ENCODE data around the gene VWF. TPM values are rescaled to one million over a fixed set of nuclear protein-coding genes. Genes with fewer than 3 reads are reported as not detected.

VWF gene
- 100 to 1,000 TPM; 292 to 543 (median 360) TPM for total RNA-seq

DNA sequence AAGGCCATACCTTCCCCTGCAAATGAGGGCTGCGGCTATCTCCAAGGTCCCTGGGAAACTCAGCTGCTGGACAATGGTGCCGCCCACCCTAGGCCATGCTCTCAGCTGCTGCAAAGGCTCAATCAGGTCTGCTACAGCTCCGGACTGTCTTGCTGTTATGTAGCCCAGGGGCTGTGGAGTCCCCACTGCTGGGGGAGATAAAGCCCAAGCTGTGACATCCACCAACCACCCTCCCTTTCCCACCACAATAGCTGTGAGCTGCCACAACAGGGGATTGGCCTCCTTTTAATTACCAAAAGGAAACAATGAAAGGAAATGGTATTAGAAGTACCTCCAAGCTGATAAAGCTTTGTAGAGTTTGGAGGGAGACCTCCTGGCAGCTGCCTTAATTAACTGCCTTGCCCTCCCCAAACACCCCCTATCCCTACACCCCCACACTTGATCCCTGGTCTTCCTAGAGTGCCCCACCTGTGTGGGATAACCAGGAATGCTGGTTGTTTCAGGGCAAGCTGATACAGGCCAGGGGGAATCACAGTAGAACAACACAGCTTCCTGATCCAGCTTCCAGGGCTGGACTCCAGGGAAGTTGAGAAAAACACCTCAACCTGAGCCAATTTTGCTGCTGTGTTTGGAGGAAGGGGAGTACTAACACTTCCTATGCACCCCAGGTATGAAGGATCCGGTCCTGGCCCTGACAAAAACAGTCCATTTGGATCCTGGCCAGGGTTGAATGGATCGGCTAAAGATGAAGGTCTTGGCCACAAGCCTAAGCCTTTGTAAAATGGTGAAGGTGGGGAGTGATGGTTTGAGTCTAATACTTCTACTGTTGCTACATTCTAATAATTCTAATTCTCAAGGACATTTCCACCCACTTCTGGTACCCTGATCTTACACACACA lies at the start of gene VWF:
Gene VWF (minus strand): TSS at position 260 of the 899 bp plus-strand sequence. CDS start 1,474 bp downstream, outside the sequence.
- no peaks in the 10 kb centered on the region for H3K36me3 ChIP-seq
- ATAC-seq (ENCODE audit: low FRiP score in 2 of 2) (peak in 1 of 2 donors; percentile 69), DNase-seq (no peak)
- H3K27me3 ChIP-seq = no peaks in the 10 kb centered on the region
- TF ChIP-seq EP300 (IDR thresholded peaks at IDR 0.05) (no peak), POLR2A (IDR thresholded peaks at IDR 0.05) (peak in 2 of 4 donors; percentile 54), POLR2AphosphoS5 (IDR thresholded peaks at IDR 0.05) (peak; percentile 22 to 30)
- peak within 1 kb of the TSS; percentile 9 to 43 (median 37) for H3K4me3 ChIP-seq
- WGBS, 2 donors = 43 to 66% methylated on average over 4 to 5 of the region's 5 CpGs
- H3K4me1 ChIP-seq = no peaks in the 10 kb centered on the region
- H3K9me3 ChIP-seq = no peaks in the 10 kb centered on the region
- H3K27ac ChIP-seq = peak within 1 kb of the TSS; percentile 75 to 93 (median 82)

DNA sequence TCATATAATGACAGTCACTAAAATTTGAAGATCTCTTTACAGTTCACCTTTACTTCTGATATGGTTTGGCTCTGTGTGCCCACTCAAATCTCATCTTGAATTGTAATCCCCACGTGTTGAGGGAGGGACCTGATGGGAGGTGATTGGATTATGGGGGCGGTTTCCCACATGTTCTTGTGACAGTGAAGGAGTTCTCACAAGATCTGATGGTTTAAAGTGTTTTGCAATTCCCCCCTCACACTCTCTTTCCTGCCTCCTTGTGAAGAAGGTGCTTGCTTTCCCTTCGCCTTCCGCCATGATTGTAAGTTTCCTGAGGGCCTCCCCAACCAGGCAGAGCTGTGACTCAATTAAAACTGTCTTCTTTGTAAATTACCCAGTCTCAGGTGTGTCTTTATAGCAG lies 48.4 kb upstream of the VWF start:
- ATAC-seq (ENCODE audit: low FRiP score in 2 of 2) (no peak), DNase-seq (no peak)
- Histone ChIP-seq H3K4me3 (no peak overlapping the region), H3K9me3 (no peaks in the 10 kb centered on the region), H3K36me3 (no peaks in the 10 kb centered on the region), H3K27ac (peak overlapping the region in 2 of 4 donors; percentile 73 to 77), H3K27me3 (no peaks in the 10 kb centered on the region), H3K4me1 (peaks cover 11 to 27% (median 17%) of the 10 kb centered on the region in 4 donors)
- WGBS, 2 donors = 84 to 87% methylated on average over 4 of the region's 4 CpGs
- TF ChIP-seq, protein P1, sequence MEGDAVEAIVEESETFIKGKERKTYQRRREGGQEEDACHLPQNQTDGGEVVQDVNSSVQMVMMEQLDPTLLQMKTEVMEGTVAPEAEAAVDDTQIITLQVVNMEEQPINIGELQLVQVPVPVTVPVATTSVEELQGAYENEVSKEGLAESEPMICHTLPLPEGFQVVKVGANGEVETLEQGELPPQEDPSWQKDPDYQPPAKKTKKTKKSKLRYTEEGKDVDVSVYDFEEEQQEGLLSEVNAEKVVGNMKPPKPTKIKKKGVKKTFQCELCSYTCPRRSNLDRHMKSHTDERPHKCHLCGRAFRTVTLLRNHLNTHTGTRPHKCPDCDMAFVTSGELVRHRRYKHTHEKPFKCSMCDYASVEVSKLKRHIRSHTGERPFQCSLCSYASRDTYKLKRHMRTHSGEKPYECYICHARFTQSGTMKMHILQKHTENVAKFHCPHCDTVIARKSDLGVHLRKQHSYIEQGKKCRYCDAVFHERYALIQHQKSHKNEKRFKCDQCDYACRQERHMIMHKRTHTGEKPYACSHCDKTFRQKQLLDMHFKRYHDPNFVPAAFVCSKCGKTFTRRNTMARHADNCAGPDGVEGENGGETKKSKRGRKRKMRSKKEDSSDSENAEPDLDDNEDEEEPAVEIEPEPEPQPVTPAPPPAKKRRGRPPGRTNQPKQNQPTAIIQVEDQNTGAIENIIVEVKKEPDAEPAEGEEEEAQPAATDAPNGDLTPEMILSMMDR (IDR thresholded peaks at IDR 0.05) = no peak
- TF ChIP-seq POLR2A (IDR thresholded peaks at IDR 0.05) = no peak
- TF ChIP-seq POLR2AphosphoS5 (IDR thresholded peaks at IDR 0.05) = no peak
- no peak for TF ChIP-seq EP300 (IDR thresholded peaks at IDR 0.05)

DNA sequence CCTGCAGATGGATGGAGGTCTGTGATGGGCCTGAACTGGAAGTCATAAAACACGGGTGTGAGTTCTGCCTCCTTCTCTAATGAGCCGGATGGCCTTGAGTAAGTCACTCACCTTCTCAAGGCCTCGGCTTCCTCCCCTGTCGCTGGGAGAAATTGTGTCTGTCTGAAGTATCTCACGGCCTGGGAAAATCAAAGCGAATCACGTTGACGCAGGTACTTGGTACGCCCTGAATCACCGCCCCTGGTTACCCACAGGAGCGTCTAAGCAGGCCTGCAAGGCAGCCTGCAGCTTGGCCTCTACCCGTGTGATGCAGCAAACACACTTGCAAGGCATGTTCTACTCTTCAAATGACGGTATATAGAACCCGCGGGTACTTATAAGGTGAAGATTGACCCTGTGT lies 47.6 kb upstream of the VWF start:
- no peak for TF ChIP-seq EP300 (IDR thresholded peaks at IDR 0.05)
- 83 to 91% methylated on average over 12 to 15 of the region's 15 CpGs for WGBS, 2 donors

DNA sequence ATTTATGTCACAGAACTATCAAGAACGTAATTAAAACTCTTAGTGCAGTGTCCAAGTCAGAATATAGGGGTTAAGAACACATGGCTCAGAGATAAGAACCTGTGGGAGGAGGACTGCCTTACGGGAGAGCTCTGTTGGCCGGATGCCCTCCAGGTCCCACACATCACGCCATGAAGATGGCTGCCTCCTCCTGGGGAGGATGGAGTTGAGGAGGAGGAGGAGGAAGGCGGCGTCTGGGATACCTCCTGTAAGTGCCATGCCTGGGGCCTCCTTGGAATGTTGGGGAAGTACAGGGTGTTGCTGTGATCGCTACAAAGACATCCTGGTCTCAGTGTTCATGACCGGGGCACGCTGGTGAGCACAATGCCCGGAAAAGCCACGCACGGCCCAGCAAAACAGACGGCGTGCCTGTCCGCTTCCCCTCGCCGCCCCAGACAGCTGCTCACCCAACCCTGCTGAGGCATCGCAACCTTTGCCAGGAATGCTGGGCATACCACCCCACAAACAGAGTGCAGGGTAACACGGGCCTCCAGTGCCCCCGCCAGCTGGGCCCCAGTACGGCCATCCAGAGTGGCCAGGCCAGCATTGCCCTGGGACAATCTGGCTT lies 47.0 kb upstream of the VWF start:
- peaks cover 23 to 39% (median 30%) of the 10 kb centered on the region in 4 donors for H3K4me1 ChIP-seq
- H3K4me3 ChIP-seq = no peak overlapping the region
- H3K36me3 ChIP-seq = no peaks in the 10 kb centered on the region
- no peaks in the 10 kb centered on the region for H3K27me3 ChIP-seq
- 71 to 74% methylated on average over 17 to 21 of the region's 21 CpGs for WGBS, 2 donors
- no peak for TF ChIP-seq POLR2A (IDR thresholded peaks at IDR 0.05)
- TF ChIP-seq, protein P1 (IDR thresholded peaks at IDR 0.05) = peak in 3 of 6 experiments; percentile 32 to 48 (median 33)
- TF ChIP-seq POLR2AphosphoS5 (IDR thresholded peaks at IDR 0.05) = peak; percentile 94 to 97
- TF ChIP-seq EP300 (IDR thresholded peaks at IDR 0.05) = peak; percentile 88 to 99 (median 98)
- ATAC-seq (ENCODE audit: low FRiP score in 2 of 2) (peak in 1 of 2 donors; percentile 82), DNase-seq (peak; percentile 64 to 80)
- H3K9me3 ChIP-seq = no peaks in the 10 kb centered on the region
- H3K27ac ChIP-seq = peak overlapping the region; percentile 67 to 77 (median 72)

More for the DNA sequence above, 47.6 kb upstream of the VWF start:
- Histone ChIP-seq H3K4me3 (no peak overlapping the region), H3K36me3 (no peaks in the 10 kb centered on the region), H3K9me3 (no peaks in the 10 kb centered on the region), H3K27me3 (no peaks in the 10 kb centered on the region), H3K27ac (peak overlapping the region; percentile 67 to 77 (median 72)), H3K4me1 (peaks cover 19 to 34% (median 25%) of the 10 kb centered on the region in 4 donors)
- ATAC-seq (ENCODE audit: low FRiP score in 2 of 2) (no peak), DNase-seq (no peak)

DNA sequence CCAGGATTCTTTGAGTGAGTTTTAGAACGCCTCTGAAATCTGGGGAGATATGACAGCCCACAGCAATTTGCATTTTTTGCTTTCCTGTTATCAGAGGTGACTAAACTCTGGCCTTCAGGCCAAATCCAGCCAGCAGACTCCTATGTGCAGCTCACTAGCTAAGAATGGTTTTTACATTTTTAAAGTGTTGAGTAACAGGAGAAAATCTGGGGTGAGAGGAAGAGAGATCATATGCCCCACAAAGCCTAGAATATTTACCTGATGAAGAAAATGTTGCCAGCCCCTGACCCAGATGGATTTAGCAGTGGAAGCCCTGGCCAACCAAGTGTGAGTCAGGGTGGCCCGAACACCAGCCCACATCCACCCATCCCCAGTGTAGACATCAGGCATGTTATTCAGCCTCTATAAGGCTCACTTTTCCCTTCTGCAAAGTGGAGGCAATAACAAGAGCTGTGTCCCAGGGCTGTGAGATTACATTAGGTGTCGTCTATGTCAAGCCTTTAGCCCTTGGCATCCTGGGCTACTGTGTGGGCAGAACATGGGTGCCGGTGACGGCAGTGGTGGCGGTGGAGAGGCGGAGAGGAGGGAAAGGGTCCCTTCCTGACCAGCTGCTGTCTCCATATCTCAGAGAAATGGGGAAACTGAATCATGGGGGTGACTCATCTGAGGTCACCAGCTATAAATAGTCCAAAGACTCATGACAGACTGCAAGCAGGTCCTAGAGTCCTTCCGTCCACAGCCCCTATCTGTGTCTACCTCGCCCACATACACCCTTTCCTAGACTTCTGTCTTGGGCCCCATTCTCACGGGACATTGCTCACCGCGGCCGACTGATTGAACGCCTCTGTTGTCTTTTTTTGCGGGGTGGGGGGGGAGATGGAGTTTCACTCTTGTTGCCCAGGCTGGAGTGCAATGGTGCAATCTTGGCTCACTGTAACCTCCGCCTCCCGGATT lies 43.1 kb upstream of the VWF start:
- peak; percentile 84 to 94 for ATAC-seq (ENCODE audit: low FRiP score in 2 of 2)
- TF ChIP-seq EP300 (IDR thresholded peaks at IDR 0.05) = peak in 3 of 4 donors; percentile 35 to 91 (median 80)
- peak; percentile 67 to 79 for TF ChIP-seq POLR2AphosphoS5 (IDR thresholded peaks at IDR 0.05)
- peak in 1 of 4 donors; percentile 58 for TF ChIP-seq POLR2A (IDR thresholded peaks at IDR 0.05)
- TF ChIP-seq, protein P1 (IDR thresholded peaks at IDR 0.05) = no peak
- H3K4me3 ChIP-seq = no peak overlapping the region
- H3K9me3 ChIP-seq = no peaks in the 10 kb centered on the region
- peaks cover 23 to 39% (median 30%) of the 10 kb centered on the region in 4 donors for H3K4me1 ChIP-seq
- no peaks in the 10 kb centered on the region for H3K27me3 ChIP-seq
- peak in 1 of 2 donors; percentile 80 for DNase-seq
- peak overlapping the region; percentile 65 to 90 (median 76) for H3K27ac ChIP-seq
- WGBS, 2 donors = 53 to 68% methylated on average over 17 of the region's 17 CpGs
- no peaks in the 10 kb centered on the region for H3K36me3 ChIP-seq

Measured in upper lobe of left lung (tissue), 6 donors.